Rectal smooth muscle tissue (tissue), 1 donor: ENCODE measurements around the gene SAMD4B.

Experiments
- H3K27ac ChIP-seq: one replicate; pipeline ENCODE4 v1.7.0; 2013; ENCODE audit warnings: low read depth, low read length, inconsistent platforms
- H3K27me3 ChIP-seq: one replicate; pipeline ENCODE4 v1.7.0; 2013; ENCODE audit warnings: low read length; ENCODE audit not compliant: control insufficient read depth, insufficient read depth
- H3K36me3 ChIP-seq: one replicate; pipeline ENCODE4 v1.7.0; 2013; ENCODE audit warnings: low read length; ENCODE audit not compliant: control insufficient read depth, insufficient read depth
- H3K4me1 ChIP-seq: one replicate; pipeline ENCODE4 v1.7.0; 2013; ENCODE audit warnings: low read length; ENCODE audit not compliant: control insufficient read depth, insufficient read depth
- H3K4me3 ChIP-seq: one replicate; pipeline ENCODE4 v1.7.0; 2013; ENCODE audit warnings: low read length
- H3K9ac ChIP-seq: one replicate; pipeline ENCODE4 v1.7.0; 2013; ENCODE audit warnings: low read length

The SAMD4B gene

GRCh38 chr19:39341719-39342604 is at the start of gene SAMD4B:
Gene SAMD4B (plus strand): TSS chr19:39342421. CDS start chr19:39356894, 14,473 bp downstream.
- peaks cover 12% of the 10 kb centered on the region for H3K4me1 ChIP-seq
- no peaks in the 10 kb centered on the region for H3K36me3 ChIP-seq
- H3K27me3 ChIP-seq = no peaks in the 10 kb centered on the region

GRCh38 chr19:39293394-39293793 is 48.8 kb upstream of the SAMD4B start:
- Histone ChIP-seq H3K36me3 (no peaks in the 10 kb centered on the region), H3K4me3 (no peak overlapping the region), H3K27me3 (no peaks in the 10 kb centered on the region), H3K4me1 (no peaks in the 10 kb centered on the region), H3K27ac (no peak overlapping the region), H3K9ac (no peak overlapping the region)

More at GRCh38 chr19:39341719-39342604, at the start of gene SAMD4B:
- peak within 1 kb of the TSS; percentile 60 for H3K9ac ChIP-seq
- peak within 1 kb of the TSS; percentile 80 for H3K27ac ChIP-seq
- H3K4me3 ChIP-seq = peak within 1 kb of the TSS; percentile 93

GRCh38 chr19:39296055-39296645 is 46.1 kb upstream of the SAMD4B start, which contains the start of gene IFNL1:
Gene IFNL1 (plus strand): TSS chr19:39296407. CDS start chr19:39296422, 15 bp downstream.
- Histone ChIP-seq H3K4me1 (no peaks in the 10 kb centered on the region), H3K4me3 (no peak within 1 kb of the TSS), H3K27me3 (no peaks in the 10 kb centered on the region), H3K36me3 (no peaks in the 10 kb centered on the region), H3K27ac (no peak within 1 kb of the TSS), H3K9ac (no peak within 1 kb of the TSS)

- no peaks in the 10 kb centered on the region for H3K36me3 ChIP-seq
- H3K27ac ChIP-seq = no peak overlapping the region
- no peaks in the 10 kb centered on the region for H3K27me3 ChIP-seq
- no peaks in the 10 kb centered on the region for H3K4me1 ChIP-seq
- H3K9ac ChIP-seq = no peak overlapping the region
- no peak overlapping the region for H3K4me3 ChIP-seq
These were observed 45.3 kb upstream of the SAMD4B start for GRCh38 chr19:39296906-39297305.

GRCh38 chr19:39297931-39298634 is 44.1 kb upstream of the SAMD4B start:
- Histone ChIP-seq H3K4me3 (no peak overlapping the region), H3K27me3 (no peaks in the 10 kb centered on the region), H3K9ac (no peak overlapping the region), H3K4me1 (no peaks in the 10 kb centered on the region), H3K27ac (no peak overlapping the region), H3K36me3 (no peaks in the 10 kb centered on the region)

GRCh38 chr19:39299404-39299803 is 42.8 kb upstream of the SAMD4B start:
- H3K27ac ChIP-seq = no peak overlapping the region
- H3K27me3 ChIP-seq = no peaks in the 10 kb centered on the region
- no peak overlapping the region for H3K4me3 ChIP-seq
- no peaks in the 10 kb centered on the region for H3K4me1 ChIP-seq
- no peaks in the 10 kb centered on the region for H3K36me3 ChIP-seq
- H3K9ac ChIP-seq = no peak overlapping the region

GRCh38 chr19:39299832-39300231 is 42.4 kb upstream of the SAMD4B start:
- no peaks in the 10 kb centered on the region for H3K36me3 ChIP-seq
- H3K4me3 ChIP-seq = no peak overlapping the region
- no peak overlapping the region for H3K27ac ChIP-seq
- no peak overlapping the region for H3K9ac ChIP-seq
- no peaks in the 10 kb centered on the region for H3K27me3 ChIP-seq
- no peaks in the 10 kb centered on the region for H3K4me1 ChIP-seq

GRCh38 chr19:39301021-39301420 is 41.2 kb upstream of the SAMD4B start:
- Histone ChIP-seq H3K36me3 (no peaks in the 10 kb centered on the region), H3K4me1 (no peaks in the 10 kb centered on the region), H3K9ac (no peak overlapping the region), H3K27ac (no peak overlapping the region), H3K27me3 (peaks cover 5% of the 10 kb centered on the region), H3K4me3 (no peak overlapping the region)

- Histone ChIP-seq H3K27ac (no peak overlapping the region), H3K36me3 (no peaks in the 10 kb centered on the region), H3K4me3 (no peak overlapping the region), H3K9ac (no peak overlapping the region), H3K27me3 (peaks cover 6% of the 10 kb centered on the region), H3K4me1 (no peaks in the 10 kb centered on the region)
These were observed 40.7 kb upstream of the SAMD4B start for GRCh38 chr19:39301562-39301961.

- Histone ChIP-seq H3K4me1 (no peaks in the 10 kb centered on the region), H3K36me3 (no peaks in the 10 kb centered on the region), H3K27me3 (peaks cover 13% of the 10 kb centered on the region), H3K4me3 (no peak overlapping the region), H3K9ac (no peak overlapping the region), H3K27ac (no peak overlapping the region)
These were observed 38.6 kb upstream of the SAMD4B start for GRCh38 chr19:39303373-39304184.

GRCh38 chr19:39304185-39304513 is 38.1 kb upstream of the SAMD4B start:
- Histone ChIP-seq H3K4me3 (no peak overlapping the region), H3K36me3 (no peaks in the 10 kb centered on the region), H3K27me3 (peaks cover 13% of the 10 kb centered on the region), H3K27ac (no peak overlapping the region), H3K9ac (no peak overlapping the region), H3K4me1 (no peaks in the 10 kb centered on the region)
